Upper lobe of left lung (tissue), 6 donors: Measurements from ENCODE around the gene CHST5. TPM values are rescaled to one million over a fixed set of nuclear protein-coding genes. Genes with fewer than 3 reads are reported as not detected.

Source experiments
- ATAC-seq, 2 donors: fragments of 200-7000 bp; cut with Tn5 transposase; one replicate each; pipeline ENCODE4 v1.9.1; 2022; ENCODE audit warnings: mild to moderate bottlenecking in 2 of 2, moderate library complexity in 2 of 2; ENCODE audit not compliant: low FRiP score in 2 of 2
- DNase-seq, 2 donors: peaks; one replicate each; pipeline ENCODE4 v3.0.0-alpha.2; 2019 to 2020
- H3K27ac ChIP-seq, 4 donors: fragments of 200-600 bp; sonication (generic); one replicate each; pipeline ENCODE4 v1.5.1; 2016 to 2019
- H3K27me3 ChIP-seq, 4 donors: fragments of 200-600 bp; sonication (generic); one replicate each; pipeline ENCODE4 v1.5.1; 2017 to 2019
- H3K36me3 ChIP-seq, 4 donors: fragments of 200-600 bp; sonication (generic); one replicate each; pipeline ENCODE4 v1.5.1; 2016 to 2019
- H3K4me1 ChIP-seq, 4 donors: fragments of 200-600 bp; sonication (generic); one replicate each; pipeline ENCODE4 v1.5.1; 2018 to 2019
- H3K4me3 ChIP-seq, 4 donors: fragments of 200-600 bp; sonication (generic); one replicate each; pipeline ENCODE4 v1.5.1; 2017 to 2019; ENCODE audit warnings: mild to moderate bottlenecking in 2 of 4, moderate library complexity in 1 of 4
- H3K9me3 ChIP-seq, 4 donors: fragments of 200-600 bp; sonication (generic); one replicate each; pipeline ENCODE4 v1.5.1; 2018 to 2019
- EP300 ChIP-seq, 4 donors: sonication (generic); formaldehyde crosslinking; IDR thresholded peaks; one replicate each; pipeline ENCODE4 v1.5.1; 2017; ENCODE audit warnings: antibody characterized with exemption in 4 of 4, control low read depth in 2 of 4
- POLR2A ChIP-seq, 4 donors: fragments of 450-650 bp; IDR thresholded peaks; one replicate each; pipeline ENCODE4 v1.5.1; 2016 to 2017; ENCODE audit warnings: antibody characterized with exemption in 4 of 4, mild to moderate bottlenecking in 2 of 4
- POLR2AphosphoS5 ChIP-seq, 2 donors: sonication (generic); formaldehyde crosslinking; IDR thresholded peaks; one replicate each; pipeline ENCODE4 v1.5.1; 2017; ENCODE audit warnings: antibody characterized with exemption in 2 of 2
- WGBS, 2 donors: methylation state at CpG; one replicate each; pipeline ENCODE4 v1.1.5; 2017 to 2018; 5-methylcytosine and 5-hydroxymethylcytosine counted together
- total RNA-seq, 6 donors: library from RNA; depleted of rRNA in 4 of 6; stranded (reverse); fragments of >200 nt in 4 of 6; gene quantifications; one replicate each; pipeline versions ENCODE4 v1.1.0 to v1.2.1, GENCODE V29; 2016 to 2021
- TF ChIP-seq, protein P1 (sequence below), 6 experiments: fragments of 450-650 bp in 4 of 6; fragments of 200-600 bp in 2 of 6; sonication (generic) in 2 of 6; IDR thresholded peaks; one replicate each; pipeline ENCODE4 v1.5.1; 2016 to 2019; ENCODE audit warnings: antibody characterized with exemption in 6 of 6
- donor health status: DM: no; HTN: no; CAD: no; lungs with moderate emphysema.
- donor health status: DM: no; HTN: yes; CAD: no; lungs with severe emphysema.

CHST5 gene
- total RNA-seq, 6 donors from 2014 or later, result 0.11 to 1.7 (median 0.51) TPM; not detected in 3

GRCh38 chr16:75485230-75486013 lies 50.5 kb downstream of the CHST5 start:
- Histone ChIP-seq H3K9me3 (no peaks in the 10 kb centered on the region), H3K4me1 (no peaks in the 10 kb centered on the region), H3K4me3 (no peak overlapping the region), H3K27ac (no peak overlapping the region), H3K36me3 (no peaks in the 10 kb centered on the region), H3K27me3 (no peaks in the 10 kb centered on the region)
- no peak for DNase-seq
- TF ChIP-seq POLR2AphosphoS5 (IDR thresholded peaks at IDR 0.05), result no peak
- TF ChIP-seq, protein P1, sequence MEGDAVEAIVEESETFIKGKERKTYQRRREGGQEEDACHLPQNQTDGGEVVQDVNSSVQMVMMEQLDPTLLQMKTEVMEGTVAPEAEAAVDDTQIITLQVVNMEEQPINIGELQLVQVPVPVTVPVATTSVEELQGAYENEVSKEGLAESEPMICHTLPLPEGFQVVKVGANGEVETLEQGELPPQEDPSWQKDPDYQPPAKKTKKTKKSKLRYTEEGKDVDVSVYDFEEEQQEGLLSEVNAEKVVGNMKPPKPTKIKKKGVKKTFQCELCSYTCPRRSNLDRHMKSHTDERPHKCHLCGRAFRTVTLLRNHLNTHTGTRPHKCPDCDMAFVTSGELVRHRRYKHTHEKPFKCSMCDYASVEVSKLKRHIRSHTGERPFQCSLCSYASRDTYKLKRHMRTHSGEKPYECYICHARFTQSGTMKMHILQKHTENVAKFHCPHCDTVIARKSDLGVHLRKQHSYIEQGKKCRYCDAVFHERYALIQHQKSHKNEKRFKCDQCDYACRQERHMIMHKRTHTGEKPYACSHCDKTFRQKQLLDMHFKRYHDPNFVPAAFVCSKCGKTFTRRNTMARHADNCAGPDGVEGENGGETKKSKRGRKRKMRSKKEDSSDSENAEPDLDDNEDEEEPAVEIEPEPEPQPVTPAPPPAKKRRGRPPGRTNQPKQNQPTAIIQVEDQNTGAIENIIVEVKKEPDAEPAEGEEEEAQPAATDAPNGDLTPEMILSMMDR (IDR thresholded peaks at IDR 0.05), result no peak
- no peak for TF ChIP-seq EP300 (IDR thresholded peaks at IDR 0.05)
- TF ChIP-seq POLR2A (IDR thresholded peaks at IDR 0.05), result no peak
- 87 to 89% methylated on average over 7 of the region's 7 CpGs for WGBS, 2 donors
- ATAC-seq, result no peak

- H3K27me3 ChIP-seq, result no peaks in the 10 kb centered on the region
- H3K27ac ChIP-seq, result no peak overlapping the region
- 48 to 60% methylated on average over 2 of the region's 2 CpGs for WGBS, 2 donors
- DNase-seq, result no peak
- no peak overlapping the region for H3K4me3 ChIP-seq
- no peaks in the 10 kb centered on the region for H3K9me3 ChIP-seq
- H3K36me3 ChIP-seq, result no peaks in the 10 kb centered on the region
- H3K4me1 ChIP-seq, result no peaks in the 10 kb centered on the region
- peak in 1 of 2 donors; percentile 67 for ATAC-seq
- TF ChIP-seq, protein P1 (IDR thresholded peaks at IDR 0.05), result no peak
- TF ChIP-seq EP300 (IDR thresholded peaks at IDR 0.05) (no peak), POLR2A (IDR thresholded peaks at IDR 0.05) (no peak), POLR2AphosphoS5 (IDR thresholded peaks at IDR 0.05) (no peak)
These were observed 52.7 kb downstream of the CHST5 start for GRCh38 chr16:75483222-75483621.

DNA sequence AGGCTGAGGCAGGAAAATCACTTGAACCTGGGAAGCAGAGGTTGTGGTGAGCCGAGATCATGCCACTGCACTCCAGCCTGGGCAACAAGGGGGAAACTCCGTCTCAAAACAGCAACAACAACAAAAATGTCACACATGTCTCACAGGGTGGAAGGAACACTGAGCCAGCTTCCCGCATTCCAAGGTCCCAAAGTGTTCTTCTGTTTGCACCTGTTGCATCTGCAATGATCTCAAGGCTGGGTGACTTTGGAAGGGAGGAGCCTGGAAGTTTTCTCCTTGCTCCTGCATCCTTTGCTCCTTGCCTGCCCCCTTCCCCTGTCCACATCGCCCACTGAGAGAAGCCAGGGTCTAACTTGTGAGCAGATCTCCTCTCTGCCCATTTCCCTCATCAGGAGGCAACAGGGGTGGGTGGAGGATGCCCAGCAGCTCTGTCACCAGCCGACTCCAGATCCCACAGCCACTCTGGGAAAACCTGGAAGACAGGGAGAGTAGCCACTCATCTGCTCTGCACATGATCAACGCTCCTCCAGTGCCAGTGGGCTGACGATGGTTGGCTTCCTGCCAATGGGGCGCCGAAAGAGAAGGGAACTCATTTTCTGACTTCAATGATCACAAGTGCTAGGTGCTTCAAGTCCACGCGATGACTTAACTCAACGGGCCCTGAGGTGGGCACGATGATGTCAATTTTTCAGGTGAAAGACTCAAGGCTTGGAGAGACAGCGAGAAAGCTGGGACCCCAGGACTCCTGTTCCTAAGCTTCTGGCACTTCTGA lies 53.3 kb downstream of the CHST5 start:
- ATAC-seq (no peak), DNase-seq (no peak)
- H3K27ac ChIP-seq, result no peak overlapping the region
- no peaks in the 10 kb centered on the region for H3K36me3 ChIP-seq
- TF ChIP-seq, protein P1 (IDR thresholded peaks at IDR 0.05), result no peak
- no peak for TF ChIP-seq EP300 (IDR thresholded peaks at IDR 0.05)
- TF ChIP-seq POLR2AphosphoS5 (IDR thresholded peaks at IDR 0.05), result no peak
- no peak for TF ChIP-seq POLR2A (IDR thresholded peaks at IDR 0.05)
- no peak overlapping the region for H3K4me3 ChIP-seq
- no peaks in the 10 kb centered on the region for H3K9me3 ChIP-seq
- H3K27me3 ChIP-seq, result no peaks in the 10 kb centered on the region
- 65 to 76% methylated on average over 13 to 14 of the region's 14 CpGs for WGBS, 2 donors
- no peaks in the 10 kb centered on the region for H3K4me1 ChIP-seq

DNA sequence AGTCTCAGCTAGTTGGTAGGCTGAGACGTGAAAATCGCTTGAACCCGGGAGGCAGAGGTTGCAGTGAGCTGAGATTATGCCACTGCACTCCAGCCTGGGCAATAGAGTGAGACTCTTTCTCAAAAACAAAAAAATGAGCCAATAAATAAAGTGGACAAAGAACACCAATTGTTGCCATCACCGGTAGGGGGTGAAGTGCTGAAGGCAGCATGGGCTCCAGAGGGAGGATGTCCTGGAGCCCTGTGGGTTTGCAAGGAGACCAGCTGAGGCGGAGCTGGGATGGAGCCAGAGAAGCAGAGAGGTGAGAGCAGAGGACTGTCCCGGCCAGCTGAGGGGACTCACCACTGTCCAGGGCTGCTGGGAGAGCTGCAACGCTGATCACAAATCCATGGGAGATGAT lies 54.4 kb downstream of the CHST5 start:
- H3K27me3 ChIP-seq, result no peaks in the 10 kb centered on the region
- no peak overlapping the region for H3K27ac ChIP-seq
- H3K36me3 ChIP-seq, result no peaks in the 10 kb centered on the region
- no peaks in the 10 kb centered on the region for H3K4me1 ChIP-seq
- TF ChIP-seq POLR2A (IDR thresholded peaks at IDR 0.05), result no peak
- TF ChIP-seq POLR2AphosphoS5 (IDR thresholded peaks at IDR 0.05), result no peak
- TF ChIP-seq, protein P1 (IDR thresholded peaks at IDR 0.05), result no peak
- TF ChIP-seq EP300 (IDR thresholded peaks at IDR 0.05), result no peak
- H3K4me3 ChIP-seq, result no peak overlapping the region
- H3K9me3 ChIP-seq, result no peaks in the 10 kb centered on the region
- ATAC-seq, result no peak
- DNase-seq, result no peak
- 84 to 92% methylated on average over 7 of the region's 7 CpGs for WGBS, 2 donors
